Stimulated activated CD8-positive, alpha-beta memory T cell treated with anti-CD3 and anti-CD28 coated beads, Interleukin-7, amount 100 ng/mL, for 24 hours (primary cell): ENCODE results near the gene TNFRSF13B.
"Not testable (repeated sequence)": the region's sequence is repeated elsewhere in the genome, so short reads cannot be mapped to it uniquely, and the experiment has no call there.

Experiments
- DNase-seq: peaks from one replicate; pipeline ENCODE4 v3.0.0-alpha.2; 2020; ENCODE audit warnings: low read depth

The TNFRSF13B gene

GRCh38 chr17:16987066-16987829, 15.3 kb upstream of the TNFRSF13B start:
- no peak for DNase-seq

GRCh38 chr17:16986391-16986790, 14.5 kb upstream of the TNFRSF13B start:
- DNase-seq = no peak

DNA sequence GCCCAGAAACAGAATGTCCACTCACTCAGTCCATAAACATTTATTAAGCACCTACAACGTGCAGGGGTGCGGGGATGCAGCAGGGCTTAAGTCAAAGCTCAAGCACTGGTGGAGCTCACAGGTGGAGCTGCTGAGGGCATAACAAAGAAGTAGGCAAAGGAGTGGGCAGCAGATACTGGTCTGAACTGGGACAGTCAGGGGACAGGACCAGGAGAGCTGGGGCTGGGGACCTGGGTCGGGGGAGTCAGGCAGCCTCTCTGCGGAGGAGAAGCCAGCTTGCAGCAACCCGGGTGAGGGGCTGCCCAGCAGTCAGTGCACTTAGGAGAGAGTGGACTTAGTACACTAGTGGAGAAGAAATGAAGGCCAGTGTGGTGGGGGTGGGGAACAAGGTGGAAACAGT, 10.0 kb upstream of the TNFRSF13B start:
- DNase-seq = no peak

DNA sequence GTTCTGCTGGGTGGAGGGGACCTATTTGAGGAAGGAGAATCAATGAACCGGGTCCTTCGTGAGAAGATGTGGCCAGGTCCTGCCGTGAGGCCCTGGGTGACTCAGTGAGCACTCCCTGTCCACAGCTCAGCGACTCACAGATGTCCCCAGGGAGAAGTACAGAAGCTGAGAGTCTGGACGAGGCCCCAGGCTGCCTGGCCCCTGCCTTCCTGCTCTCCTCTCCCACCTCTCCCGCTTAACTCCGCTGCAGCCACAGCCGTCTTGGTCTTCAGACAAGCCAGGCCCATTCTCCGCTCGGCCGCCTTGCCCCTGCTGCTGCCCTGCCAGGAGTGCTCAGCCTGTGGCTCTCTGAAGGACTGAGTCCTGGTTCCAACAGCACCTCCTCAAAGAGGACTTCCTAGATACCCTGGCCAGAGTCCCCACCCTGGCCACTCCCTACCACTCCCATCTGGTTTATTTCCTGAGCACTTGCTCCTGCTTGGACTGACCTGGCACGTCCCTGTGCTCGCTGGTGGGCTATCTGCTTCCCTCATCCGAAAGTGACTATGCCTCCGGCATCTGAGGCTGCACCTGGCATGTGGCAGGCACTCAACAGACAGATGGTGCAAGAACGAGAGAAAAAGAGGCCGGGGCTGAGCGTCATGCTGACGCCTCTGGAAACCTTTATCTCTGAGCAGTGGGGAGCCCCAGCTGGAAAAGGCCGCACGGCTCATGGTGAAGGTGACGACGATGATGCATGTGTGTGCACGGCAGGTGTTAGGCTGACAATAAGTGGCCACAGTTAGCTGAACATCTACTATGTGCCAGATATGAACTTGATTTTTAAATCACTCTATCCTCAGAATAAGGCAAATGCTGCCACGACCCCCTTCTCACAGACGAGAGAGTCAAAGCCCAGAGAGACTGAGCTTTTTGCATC, 9.2 kb upstream of the TNFRSF13B start:
- DNase-seq = no peak

- no peak for DNase-seq
Observed at GRCh38 chr17:16980061-16980460, 8.1 kb upstream of the TNFRSF13B start.

DNA sequence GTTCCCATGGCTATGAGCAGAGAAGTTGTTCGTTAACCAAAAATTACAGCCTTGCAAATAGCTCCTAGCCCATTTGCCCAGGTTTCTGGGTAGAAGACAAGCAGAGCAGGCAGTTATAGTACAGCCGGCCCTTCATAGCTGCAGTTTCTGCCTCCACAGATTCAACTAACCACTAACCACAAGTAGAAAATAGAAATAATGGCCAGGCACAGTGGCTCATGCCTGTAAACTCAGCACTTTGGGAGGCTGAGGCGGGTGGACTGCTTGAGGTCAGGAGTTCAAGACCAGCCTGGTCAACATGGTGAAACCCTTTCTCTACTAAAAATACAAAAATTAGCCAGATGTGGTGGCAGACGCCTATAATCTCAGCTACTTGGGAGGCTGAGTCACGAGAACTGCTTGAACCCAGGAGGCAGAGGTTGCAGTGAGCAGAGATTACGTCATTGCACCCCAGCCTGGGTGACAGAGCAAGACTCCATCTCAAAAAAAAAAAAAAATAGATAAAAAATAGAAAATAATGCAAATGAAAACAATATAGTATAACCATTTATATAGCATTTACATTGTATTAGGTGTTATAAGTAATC, 7.4 kb upstream of the TNFRSF13B start:
- DNase-seq = not testable (repeated sequence)

DNA sequence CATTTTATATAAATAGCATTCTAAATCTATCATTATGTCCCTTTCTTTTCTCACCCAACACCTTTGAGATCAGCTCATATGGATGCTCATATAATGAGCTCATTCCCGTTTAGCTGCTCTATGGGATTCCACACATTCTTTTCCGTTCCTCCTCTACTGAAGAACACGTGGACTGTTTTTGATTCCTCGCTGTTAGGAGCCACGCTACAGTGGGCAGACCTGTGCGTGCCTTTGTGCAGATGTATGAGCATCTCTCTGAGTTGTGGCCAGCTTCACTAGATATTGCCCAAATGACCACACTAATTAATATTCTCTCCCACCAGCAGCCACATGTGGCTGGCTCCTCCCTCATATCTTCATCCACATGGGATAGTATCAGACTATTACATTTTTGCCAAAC, 6.0 kb upstream of the TNFRSF13B start:
- no peak for DNase-seq

GRCh38 chr17:16976725-16977550, 5.0 kb upstream of the TNFRSF13B start:
- no peak for DNase-seq

DNA sequence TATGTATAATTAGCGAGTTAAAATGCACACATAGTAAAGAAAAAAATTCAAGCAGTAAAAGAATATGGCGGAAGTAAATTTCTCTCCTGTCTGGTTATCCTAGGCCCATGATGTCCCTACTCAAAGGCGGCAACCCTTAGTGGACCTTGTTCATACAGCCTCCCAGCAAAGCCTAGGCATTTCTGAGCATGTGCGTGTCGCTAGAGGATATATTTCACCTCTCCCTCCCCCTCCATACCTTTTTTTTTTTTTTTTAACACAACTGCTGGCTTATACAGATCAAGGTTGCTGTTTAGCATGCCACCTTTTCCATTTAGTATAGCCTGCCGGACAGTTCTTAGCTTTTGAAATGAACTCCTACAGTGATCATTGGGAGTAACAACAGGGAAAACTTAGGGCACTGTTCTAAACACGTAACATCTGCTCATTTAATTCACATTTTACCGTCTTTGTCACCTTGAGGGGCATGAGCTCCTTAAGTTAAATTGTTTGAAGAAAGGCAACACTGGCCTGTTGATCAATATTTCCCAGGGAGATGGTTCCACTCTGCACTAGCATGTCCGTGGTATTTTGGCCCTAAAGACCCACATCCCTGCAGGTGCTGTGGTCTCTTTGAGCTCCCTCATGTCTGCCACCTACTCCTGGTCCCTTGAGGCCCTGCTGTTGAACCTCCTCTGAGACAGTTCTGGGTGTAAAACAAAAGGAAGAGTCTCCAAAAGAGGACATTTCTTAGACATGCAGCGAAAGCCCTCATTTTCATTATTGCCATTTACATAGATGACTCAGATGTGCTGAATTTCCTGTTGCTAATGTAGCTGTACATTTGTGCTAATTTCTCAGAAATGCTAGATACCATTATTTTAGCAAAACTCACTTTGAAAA, 4.1 kb upstream of the TNFRSF13B start:
- no peak for DNase-seq

GRCh38 chr17:16975277-16975651, 3.3 kb upstream of the TNFRSF13B start:
- DNase-seq = no peak

DNA sequence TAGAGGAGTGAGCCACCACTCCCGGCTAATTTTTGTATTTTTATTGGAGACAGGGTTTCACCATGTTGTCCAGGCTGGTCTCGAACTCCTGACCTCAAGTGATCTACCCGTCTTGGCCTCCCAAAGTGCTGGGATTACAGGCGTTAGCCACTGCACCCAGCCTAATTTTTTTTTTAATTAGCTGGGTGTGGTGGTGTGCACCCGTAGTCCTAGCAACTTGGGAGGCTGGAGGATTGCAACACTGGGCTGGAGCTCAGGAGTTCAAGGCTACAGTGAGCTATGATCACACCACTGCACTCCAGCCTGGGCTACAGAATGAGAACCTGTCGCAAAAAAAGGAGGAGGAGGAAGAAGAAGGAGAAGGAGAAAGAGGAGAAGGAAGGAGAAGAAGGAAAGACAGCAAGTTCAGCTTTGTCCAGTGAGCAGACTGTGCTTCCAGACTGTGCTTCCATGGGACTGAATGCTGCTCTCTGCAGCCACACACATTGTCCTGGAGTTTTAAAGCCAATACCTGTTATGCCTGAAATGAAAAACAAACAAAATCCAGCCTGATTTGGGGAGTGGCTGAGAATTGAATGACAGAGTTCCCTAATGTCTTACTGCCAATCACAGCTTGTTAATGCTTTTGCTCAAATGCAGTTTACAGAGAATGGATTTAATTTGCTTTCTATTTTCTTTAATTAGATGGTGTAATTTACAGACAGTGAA, 2.8 kb upstream of the TNFRSF13B start:
- no peak for DNase-seq

DNA sequence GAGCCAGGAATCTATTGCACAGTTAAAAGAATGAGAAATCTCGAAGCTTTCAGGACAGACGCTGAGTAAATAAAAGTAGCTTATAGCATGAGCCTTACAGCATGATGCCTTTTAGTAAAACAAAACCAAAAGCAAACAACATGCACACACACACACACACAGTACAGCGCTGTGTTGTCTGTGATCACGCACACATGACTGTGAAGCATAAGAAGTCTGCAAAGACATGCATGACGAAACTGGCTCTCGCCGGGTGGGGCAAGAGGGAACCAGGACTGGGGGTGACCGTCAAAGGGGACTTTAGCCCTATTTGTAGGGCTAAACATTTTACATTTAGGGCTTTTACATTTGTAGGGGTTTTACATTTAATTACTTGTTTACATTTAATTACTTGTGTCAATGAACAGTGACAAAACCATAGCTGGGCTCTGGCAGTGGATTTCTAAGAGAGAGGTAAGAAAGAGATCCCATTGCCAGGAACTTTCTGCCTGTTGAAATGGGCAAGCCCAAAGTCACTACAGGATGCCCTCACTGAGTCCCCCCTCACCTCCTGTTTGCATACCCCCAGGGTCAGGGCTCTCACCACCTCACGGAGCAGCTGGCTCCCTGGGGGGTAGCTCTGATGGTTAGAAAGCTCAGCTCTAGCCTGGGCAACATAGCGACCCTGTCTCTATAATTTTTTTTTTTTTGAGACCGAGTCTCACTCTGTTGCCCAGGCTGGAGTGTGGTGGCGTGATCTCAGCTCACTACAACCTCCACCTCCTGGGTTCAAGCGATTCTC, 2.0 kb upstream of the TNFRSF13B start:
- no peak for DNase-seq

DNA sequence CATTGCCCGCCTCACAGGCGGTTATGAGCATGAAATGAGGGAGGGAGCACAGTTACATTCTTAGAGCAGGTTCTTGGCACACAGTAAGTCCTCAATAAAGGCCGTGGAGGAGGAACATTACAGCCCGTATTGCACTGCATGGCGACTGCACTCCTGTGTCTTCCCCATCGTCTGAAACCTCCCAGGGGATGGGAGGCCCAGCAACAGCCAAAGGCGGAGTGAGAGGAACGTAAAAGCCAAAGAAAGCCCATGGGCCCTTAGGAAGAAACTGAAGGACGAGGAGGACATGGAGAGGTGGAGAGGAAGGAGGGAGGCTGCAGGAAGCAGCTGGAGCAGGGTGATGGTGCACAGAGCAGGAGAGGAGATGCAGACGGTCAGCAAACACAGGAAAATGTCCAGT, 1.1 kb upstream of the TNFRSF13B start:
- DNase-seq = not testable (repeated sequence)

DNA sequence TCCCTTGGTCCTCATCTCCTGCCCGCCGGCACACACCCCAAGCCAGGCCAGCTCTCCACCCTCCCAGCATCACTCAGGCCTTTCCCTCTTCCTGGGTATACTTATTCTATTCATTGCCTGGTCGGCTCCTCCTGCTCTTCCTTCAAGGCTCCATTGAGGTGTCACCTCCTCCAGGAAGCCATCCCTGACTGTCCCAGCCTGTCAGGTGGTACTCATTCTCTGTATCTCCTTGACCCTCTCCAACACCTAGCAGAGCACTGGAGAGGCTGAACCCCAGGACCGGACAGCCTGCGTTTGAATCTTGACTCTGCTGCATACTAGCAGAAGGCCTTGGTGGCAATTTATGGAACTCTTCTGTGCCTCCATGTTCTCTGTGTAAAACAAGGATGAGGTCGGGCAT, 428 bp upstream of the TNFRSF13B start:
- DNase-seq = no peak

DNA sequence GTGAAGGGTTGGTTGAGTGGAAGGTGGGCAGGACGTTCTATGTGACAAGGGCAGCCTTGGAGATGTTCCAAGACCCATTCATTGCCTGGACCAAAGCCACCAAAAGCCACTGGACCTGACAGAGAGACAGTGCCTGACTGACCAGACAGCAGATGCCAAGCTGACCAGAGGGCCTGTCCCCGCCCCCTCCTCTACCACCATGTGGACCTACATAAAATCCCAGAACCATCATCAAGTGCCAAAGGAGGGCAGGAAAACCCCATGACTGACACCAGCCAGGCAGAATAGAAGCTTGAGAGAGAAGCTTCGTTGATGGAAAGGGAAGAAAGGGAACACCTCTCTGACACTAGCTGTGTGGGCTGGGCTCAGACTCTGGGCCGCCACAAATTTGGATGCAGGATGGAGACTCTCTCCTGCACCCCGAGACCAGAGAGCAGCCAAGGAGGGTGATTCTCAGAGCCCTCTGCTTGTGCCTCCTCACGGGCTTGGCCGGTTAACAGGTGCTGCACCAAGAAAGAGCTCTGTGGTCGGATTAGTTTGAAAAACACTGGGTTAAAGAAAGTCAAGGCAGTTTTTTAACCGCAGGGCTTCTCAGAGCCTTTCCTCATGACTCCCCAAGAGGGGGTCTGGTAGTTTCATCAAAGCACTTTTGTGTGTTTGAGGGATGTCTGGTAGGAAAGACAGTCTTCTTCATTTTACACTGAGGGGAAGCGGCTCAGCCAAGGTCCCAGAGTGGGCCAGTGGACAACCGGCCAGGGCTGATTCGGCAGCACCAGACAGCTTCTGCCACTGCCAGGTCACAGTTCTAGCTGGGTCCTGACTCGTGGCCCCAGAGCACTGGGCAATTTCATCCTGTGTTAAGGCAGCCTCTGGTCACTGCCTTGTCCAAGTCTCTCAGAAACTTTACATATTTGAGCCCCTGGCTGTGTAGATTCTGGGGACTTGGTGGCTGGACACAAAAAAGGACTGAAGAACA, 1.7 kb downstream of the TNFRSF13B start:
- no peak for DNase-seq

DNA sequence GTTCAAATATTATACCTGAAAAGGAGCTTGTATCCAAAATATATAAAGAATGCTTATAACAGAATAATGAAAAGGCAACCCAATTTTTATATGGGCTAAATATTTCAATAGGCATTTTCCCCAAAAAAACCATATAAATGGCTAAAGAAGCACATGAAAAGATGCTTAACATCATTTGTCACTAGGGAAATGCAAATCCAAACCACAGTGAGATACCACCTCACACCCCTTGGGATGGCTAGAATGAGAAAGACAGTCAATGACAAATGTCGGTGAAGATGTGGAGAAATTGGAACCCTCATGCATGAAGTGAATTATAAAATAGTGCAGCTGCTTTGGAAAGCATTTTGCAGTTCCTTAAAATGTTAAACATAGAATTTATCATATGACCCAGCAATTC, 3.1 kb downstream of the TNFRSF13B start:
- no peak for DNase-seq

- DNase-seq = no peak
Observed at GRCh38 chr17:16962804-16963203, 9.1 kb downstream of the TNFRSF13B start.

GRCh38 chr17:16961792-16962191, 10.1 kb downstream of the TNFRSF13B start:
- no peak for DNase-seq
